ENCODE data around the gene TSC22D3.

GRCh38 chrX:107718156-107718621 lies 57.4 kb downstream of the TSC22D3 start:
- TF ChIP-seq CTCF (IDR thresholded peaks at IDR 0.05) (peak; percentile 75 to 87 (median 80)), POLR2A (IDR thresholded peaks at IDR 0.05) (no peak)

All from uterus (tissue), 2 donors.